IgD-negative memory B cell (primary cell): Measurements from ENCODE around the gene IL18RAP. TPM values are rescaled to one million over a fixed set of nuclear protein-coding genes. Genes with fewer than 3 reads are reported as not detected.

ENCODE experiments used
- H3K27ac Mint-ChIP-seq, 3 donors: one replicate each; pipeline ENCODE4 v1.8.0; 2020 to 2022; ENCODE audit warnings: mild to moderate bottlenecking in 3 of 3, mixed read lengths in 3 of 3, moderate library complexity in 1 of 3
- H3K27me3 Mint-ChIP-seq: one replicate; pipeline ENCODE4 v1.8.0; 2021; ENCODE audit warnings: mixed read lengths
- H3K36me3 Mint-ChIP-seq: one replicate; pipeline ENCODE4 v1.8.0; 2020; ENCODE audit warnings: mild to moderate bottlenecking, mixed read lengths
- H3K4me1 Mint-ChIP-seq, 3 donors: one replicate each; pipeline ENCODE4 v1.8.0; 2020 to 2022; ENCODE audit warnings: mixed read lengths in 3 of 3, mild to moderate bottlenecking in 1 of 3
- H3K4me3 Mint-ChIP-seq, 4 donors: one replicate each; pipeline ENCODE4 v1.8.0; 2020 to 2022; ENCODE audit warnings: mild to moderate bottlenecking in 4 of 4, mixed read lengths in 4 of 4, moderate library complexity in 3 of 4
- H3K9me3 Mint-ChIP-seq, 3 donors: one replicate each; pipeline ENCODE4 v1.8.0; 2020 to 2021; ENCODE audit warnings: mixed read lengths in 3 of 3, mild to moderate bottlenecking in 1 of 3
- polyA plus RNA-seq: library from polyadenylated mRNA; unstranded; fragments of 300-500 nt; fragmentation: Illumina TruSeq; gene quantifications from one replicate; pipeline ENCODE4 v1.2.3, GENCODE V29; 2021

The IL18RAP gene
- polyA plus RNA-seq, 1 donor from 2014 or later = 0.55 TPM

DNA sequence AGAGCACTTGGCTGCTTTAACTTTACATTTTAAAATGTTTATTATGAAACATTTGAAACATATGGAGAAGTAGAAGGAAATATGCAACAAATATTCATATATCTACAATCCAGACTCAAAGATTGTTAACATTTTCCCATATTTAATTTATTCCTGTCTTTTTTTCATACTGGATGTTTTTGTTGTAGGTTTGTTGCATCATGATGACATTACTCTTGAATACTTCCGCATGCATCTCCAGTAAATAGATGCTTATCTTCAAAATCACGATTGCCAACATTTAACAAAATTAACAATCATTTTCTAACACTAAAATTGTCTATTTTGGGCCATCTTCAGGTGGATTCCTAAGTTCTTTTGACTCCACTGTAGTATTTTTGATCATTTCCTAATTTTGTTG is 21.1 kb upstream of the IL18RAP start:
- no peak overlapping the region for H3K27ac Mint-ChIP-seq

DNA sequence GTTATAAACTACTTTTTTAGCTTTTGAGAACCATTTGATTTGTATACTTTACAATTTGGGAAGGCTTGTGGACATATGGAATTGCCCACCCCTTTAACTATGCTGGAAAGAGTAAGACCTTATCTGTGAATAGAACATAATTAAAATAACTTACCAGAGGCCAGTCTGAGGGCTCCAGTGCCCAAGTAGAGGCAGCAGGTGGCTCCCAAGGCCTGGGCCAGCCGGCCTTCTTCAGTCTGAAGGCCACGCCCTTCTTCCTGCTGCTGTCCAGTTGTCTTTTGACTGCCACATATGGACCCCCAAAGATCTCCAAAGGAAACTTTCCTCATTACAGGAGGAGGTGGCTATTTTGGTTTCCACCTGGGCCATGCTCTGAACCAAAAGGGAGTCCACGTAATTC is 12.0 kb upstream of the IL18RAP start:
- Mint-ChIP-seq H3K36me3 (peaks cover 1% of the 10 kb centered on the region), H3K27me3 (no peaks in the 10 kb centered on the region), H3K9me3 (peaks cover 4 to 13% (median 4%) of the 10 kb centered on the region in 3 donors), H3K27ac (no peak overlapping the region), H3K4me3 (no peak overlapping the region), H3K4me1 (no peaks in the 10 kb centered on the region)

More for the DNA sequence above, 21.1 kb upstream of the IL18RAP start:
- Mint-ChIP-seq H3K4me3 (no peak overlapping the region), H3K27me3 (peaks cover 2% of the 10 kb centered on the region), H3K36me3 (no peaks in the 10 kb centered on the region), H3K4me1 (no peaks in the 10 kb centered on the region), H3K9me3 (no peaks in the 10 kb centered on the region)

DNA sequence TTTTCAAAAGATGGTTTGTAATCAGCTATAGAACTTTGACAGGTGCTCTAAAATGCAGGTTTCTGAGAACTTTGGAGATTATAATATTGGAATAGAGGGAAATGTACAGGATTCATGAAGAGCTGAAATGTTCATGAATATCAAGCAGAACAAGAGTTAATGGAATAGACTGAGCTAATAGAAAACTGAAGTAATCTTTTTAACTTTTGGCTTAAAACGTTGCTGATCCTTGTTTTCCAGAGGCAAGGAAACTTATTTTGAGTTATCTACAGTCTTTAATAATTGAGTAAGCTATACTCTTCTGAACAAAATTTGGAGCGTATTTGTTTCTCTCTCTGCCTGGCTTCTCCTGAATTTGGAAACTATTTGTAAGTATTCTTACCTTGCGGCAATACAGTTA is 10.8 kb upstream of the IL18RAP start:
- Mint-ChIP-seq H3K36me3 (peaks cover 1% of the 10 kb centered on the region), H3K4me3 (no peak overlapping the region), H3K27me3 (no peaks in the 10 kb centered on the region), H3K9me3 (peaks cover 4 to 13% (median 4%) of the 10 kb centered on the region in 3 donors), H3K27ac (no peak overlapping the region), H3K4me1 (peaks cover 0 to 4% (median 2%) of the 10 kb centered on the region in 3 donors)

DNA sequence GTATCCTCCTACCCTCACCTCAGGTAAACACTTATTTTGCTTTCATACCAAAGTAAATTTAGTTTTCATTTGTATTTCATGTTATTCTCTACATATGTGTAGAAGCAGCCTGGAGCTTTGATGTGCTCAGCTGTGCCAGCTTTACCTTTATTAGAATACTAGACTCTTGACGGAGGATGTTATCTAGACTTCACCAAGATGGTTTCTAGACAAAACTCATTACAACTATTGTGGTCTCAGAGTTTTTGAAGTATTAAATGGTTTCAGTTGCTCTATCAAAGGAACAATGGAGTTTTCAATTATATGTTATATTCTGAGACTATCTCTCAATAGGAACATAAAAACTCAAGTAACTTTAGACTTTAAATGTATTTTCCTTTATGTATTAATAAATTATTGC is 5.0 kb upstream of the IL18RAP start:
- peaks cover 18 to 21% (median 19%) of the 10 kb centered on the region in 3 donors for H3K4me1 Mint-ChIP-seq
- H3K36me3 Mint-ChIP-seq = peaks cover 3% of the 10 kb centered on the region
- H3K27me3 Mint-ChIP-seq = peaks cover 2% of the 10 kb centered on the region
- H3K27ac Mint-ChIP-seq = peak overlapping the region in 1 of 3 donors; percentile 65
- peaks cover 0 to 1% (median 0%) of the 10 kb centered on the region in 3 donors for H3K9me3 Mint-ChIP-seq
- no peak overlapping the region for H3K4me3 Mint-ChIP-seq

DNA sequence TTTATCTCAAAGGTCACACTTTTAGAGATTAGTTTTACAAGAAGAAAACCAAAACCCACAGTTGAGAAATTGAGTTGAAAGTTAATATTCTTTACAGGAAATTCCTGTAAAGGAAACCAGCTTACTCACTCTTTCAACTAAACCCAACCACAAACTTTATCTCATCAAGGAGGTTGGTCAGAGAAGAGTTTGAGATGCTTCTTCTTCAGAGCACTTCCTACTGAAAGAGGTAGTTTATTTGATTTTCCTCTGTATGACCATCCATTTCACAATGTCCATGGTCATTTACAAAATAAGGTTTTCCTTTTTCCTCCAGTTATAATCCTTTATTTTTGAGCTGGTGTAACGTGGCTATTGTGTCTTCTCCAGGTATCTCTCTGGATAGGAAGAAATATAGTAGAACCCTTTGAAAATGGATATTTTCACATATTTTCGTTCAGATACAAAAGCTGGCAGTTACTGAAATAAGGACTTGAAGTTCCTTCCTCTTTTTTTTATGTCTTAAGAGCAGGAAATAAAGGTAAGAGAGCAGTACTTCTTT is 4.5 kb upstream of the IL18RAP start:
- H3K27ac Mint-ChIP-seq = peak overlapping the region in 2 of 3 donors; percentile 64 to 74
- H3K4me3 Mint-ChIP-seq = peak overlapping the region in 2 of 4 donors; percentile 35 to 50
- peaks cover 2% of the 10 kb centered on the region for H3K27me3 Mint-ChIP-seq
- H3K4me1 Mint-ChIP-seq = peaks cover 20 to 25% (median 22%) of the 10 kb centered on the region in 3 donors
- no peaks in the 10 kb centered on the region for H3K9me3 Mint-ChIP-seq
- H3K36me3 Mint-ChIP-seq = peaks cover 3% of the 10 kb centered on the region

DNA sequence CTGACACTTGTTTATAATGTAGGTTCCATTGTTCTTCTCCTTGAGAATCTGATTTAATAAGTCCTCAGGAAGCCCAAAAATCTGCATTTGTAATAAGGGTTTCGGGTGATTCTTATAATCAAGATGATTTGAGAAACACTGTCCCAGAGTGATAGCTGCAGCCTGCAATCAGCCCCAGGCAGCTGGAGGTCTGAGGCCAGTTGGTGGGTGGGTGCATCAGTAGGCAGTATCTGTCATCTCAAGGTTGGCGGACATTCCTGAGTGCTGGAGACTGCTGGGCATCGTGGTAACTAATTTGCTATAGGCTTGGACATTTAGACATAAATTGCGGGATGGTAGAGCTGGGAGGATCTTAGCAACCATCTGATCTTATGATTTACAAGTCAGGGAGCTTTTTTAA is 2.7 kb upstream of the IL18RAP start:
- Mint-ChIP-seq H3K27me3 (peaks cover 2% of the 10 kb centered on the region), H3K36me3 (peaks cover 2% of the 10 kb centered on the region), H3K4me1 (peaks cover 30 to 33% (median 32%) of the 10 kb centered on the region in 3 donors), H3K9me3 (no peaks in the 10 kb centered on the region), H3K4me3 (peak overlapping the region in 2 of 4 donors; percentile 17 to 78), H3K27ac (no peak overlapping the region)

DNA sequence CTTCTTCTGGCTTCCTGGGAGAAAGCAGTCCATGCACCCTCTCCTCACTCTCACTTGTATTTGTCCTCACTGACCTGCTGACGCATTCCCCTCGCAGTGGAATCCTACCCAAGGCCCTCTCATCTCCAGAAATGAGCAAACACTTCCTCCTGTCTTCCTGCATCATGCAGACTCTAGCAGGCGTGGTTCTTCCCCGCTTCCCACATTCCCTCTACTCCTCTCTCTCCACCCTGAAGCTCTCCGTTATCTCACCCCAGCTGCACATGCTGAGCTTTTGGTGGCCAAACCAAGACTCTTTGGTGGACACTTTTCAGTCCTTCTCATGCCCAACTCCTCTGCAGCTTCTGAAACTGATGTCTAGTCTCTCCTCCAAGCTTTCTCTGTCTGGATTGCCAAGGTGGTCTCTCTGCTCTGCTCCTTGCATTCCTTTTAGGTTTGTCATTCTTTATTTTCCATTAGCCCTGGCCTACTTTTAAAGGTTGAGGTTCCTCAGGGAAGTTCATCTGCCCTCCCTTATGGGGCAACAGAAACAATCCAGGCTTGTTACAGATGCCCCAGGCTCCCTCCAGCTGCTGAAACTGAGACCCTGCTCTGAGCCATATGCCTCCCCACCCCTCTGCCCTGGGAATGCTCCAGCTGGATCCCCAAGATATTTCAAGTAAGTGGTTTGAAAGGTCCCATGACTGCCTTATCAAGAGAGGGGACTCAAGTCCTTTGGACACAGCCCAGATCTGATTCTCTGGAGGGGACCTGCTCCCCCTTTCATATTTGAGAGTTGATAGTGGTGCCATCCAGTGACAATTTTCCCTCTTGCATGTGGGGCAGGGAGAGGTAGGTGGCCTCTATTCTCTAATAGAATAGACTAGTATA is 835 bp upstream of the IL18RAP start:
- H3K9me3 Mint-ChIP-seq = no peaks in the 10 kb centered on the region
- H3K4me1 Mint-ChIP-seq = peaks cover 34 to 47% (median 34%) of the 10 kb centered on the region in 3 donors
- H3K27ac Mint-ChIP-seq = peak overlapping the region in 1 of 3 donors; percentile 50
- H3K4me3 Mint-ChIP-seq = peak overlapping the region in 2 of 4 donors; percentile 24 to 70
- H3K27me3 Mint-ChIP-seq = peaks cover 2% of the 10 kb centered on the region
- H3K36me3 Mint-ChIP-seq = peaks cover 2% of the 10 kb centered on the region

DNA sequence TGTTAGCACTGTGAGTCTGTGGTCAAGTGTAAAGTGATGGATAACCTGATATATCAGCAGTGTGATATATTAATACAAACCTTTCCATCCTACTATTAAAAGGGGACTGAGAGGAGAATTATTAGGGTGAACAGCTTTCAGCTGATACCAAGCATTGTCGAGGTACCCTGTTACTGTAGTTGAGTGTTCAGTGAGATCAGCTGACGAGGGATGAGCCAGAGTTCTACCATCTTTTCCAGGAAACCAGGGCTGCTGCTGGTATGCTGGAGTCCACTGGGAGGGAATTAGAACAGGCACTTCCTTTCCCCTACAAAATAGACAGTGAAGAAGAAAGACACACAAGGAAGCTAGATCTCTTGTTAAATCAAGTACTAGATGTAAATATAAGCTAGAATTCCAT is 408 bp downstream of the IL18RAP start:
- peaks cover 2% of the 10 kb centered on the region for H3K36me3 Mint-ChIP-seq
- H3K27me3 Mint-ChIP-seq = peaks cover 2% of the 10 kb centered on the region
- no peaks in the 10 kb centered on the region for H3K9me3 Mint-ChIP-seq
- H3K4me1 Mint-ChIP-seq = peaks cover 28 to 43% (median 28%) of the 10 kb centered on the region in 3 donors
- H3K4me3 Mint-ChIP-seq = peak overlapping the region in 2 of 4 donors; percentile 7 to 41
- no peak overlapping the region for H3K27ac Mint-ChIP-seq

DNA sequence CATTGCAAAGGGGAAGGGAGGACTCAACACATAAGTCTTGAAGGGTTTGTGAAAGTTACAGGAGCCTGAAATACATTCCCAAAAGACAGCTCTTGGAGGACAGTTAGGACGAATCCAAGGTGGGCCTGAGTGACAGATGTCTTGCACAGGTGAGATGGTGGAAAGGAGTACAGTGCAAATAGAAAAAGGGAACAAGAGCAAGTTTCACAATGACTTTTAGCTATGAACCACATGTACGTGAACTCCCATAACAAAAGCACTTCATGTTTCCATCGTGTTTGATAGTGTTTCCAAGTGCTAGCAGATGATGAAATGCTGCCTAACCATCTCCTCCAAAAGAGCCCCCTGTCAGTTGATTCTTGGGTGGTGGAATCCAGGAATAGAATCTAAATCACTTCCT is 1.8 kb downstream of the IL18RAP start:
- Mint-ChIP-seq H3K4me1 (peaks cover 22 to 32% (median 22%) of the 10 kb centered on the region in 3 donors), H3K27ac (peak overlapping the region in 2 of 3 donors; percentile 24 to 76), H3K9me3 (no peaks in the 10 kb centered on the region)

DNA sequence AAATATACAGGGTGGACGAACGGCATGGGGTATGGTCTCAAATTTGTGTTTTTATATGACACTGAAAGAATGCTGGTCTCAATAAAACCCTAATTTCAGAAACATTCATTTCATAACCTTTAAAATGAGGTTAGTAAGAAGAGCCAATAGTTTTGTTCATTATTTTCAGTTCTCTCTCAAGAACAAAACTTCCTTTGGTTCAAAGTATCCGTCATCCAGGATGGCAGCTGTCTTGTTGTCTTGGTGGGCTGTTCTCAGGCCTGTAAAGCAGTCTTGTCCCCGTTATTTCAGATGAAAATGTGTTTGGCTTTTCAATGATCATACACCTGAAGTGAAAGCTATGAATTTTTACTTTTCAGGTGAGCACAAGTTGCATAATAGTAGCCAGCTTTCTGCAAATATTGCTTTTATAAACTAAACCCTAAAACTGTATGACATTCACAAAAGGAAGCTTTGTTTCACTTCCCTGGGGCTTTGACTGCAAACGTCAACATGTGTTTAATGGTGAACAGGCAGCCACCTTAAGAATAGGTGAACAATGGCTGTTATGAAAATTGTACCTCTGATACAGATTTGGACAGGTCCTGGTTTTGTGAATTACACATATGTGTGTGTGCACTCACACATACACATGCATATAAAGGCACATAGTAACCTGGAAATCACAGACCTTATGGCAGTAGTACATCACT is 2.6 kb downstream of the IL18RAP start:
- Mint-ChIP-seq H3K36me3 (peaks cover 4% of the 10 kb centered on the region), H3K27ac (peak overlapping the region in 2 of 3 donors; percentile 24 to 25), H3K27me3 (no peaks in the 10 kb centered on the region), H3K4me3 (peak overlapping the region in 2 of 4 donors; percentile 61), H3K9me3 (no peaks in the 10 kb centered on the region), H3K4me1 (peaks cover 24 to 36% (median 27%) of the 10 kb centered on the region in 3 donors)

More for the DNA sequence above, 1.8 kb downstream of the IL18RAP start:
- Mint-ChIP-seq H3K27me3 (no peaks in the 10 kb centered on the region), H3K36me3 (peaks cover 4% of the 10 kb centered on the region), H3K4me3 (peak overlapping the region in 2 of 4 donors; percentile 19 to 66)

DNA sequence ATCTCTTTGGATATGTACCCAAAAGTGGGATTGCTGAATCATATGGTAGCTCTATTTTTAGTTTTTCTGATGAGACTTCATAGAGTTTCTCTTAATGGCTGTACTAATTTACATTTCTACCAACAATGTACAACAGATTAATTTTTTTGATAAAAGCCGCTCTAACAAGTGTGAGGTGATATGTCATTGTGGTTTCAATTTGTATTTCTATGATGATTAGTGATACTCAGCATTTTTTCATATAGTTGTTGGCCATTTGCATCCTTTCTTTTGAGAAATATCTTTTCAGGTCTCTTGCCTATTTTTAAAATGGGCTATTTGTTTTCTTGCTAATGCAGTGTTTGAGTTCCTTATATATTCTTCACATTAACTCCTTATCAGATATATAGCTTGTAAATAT is 4.3 kb downstream of the IL18RAP start:
- Mint-ChIP-seq H3K27me3 (no peaks in the 10 kb centered on the region), H3K36me3 (peaks cover 2% of the 10 kb centered on the region), H3K4me1 (peaks cover 30 to 39% (median 32%) of the 10 kb centered on the region in 3 donors), H3K27ac (peak overlapping the region in 1 of 3 donors; percentile 34), H3K9me3 (no peaks in the 10 kb centered on the region), H3K4me3 (peak overlapping the region in 1 of 4 donors; percentile 12)

DNA sequence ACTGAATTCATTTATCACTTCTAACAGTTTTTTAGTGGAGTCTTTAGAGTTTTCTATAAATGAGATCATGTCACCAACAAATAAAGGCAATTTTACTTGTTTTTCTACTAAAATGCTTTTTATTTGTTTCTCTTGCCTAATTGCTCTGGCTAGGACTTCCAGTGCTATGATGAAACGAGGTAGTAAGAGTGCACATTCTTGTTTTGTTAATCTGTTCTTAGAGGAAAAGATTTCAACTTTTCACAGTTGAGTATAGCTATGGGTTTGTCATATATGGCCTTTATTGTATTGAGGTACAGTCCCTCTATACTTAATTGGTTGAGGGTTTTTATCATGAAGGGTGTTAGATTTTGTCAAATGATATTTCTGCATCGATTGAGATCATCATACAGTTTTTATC is 5.6 kb downstream of the IL18RAP start:
- no peaks in the 10 kb centered on the region for H3K9me3 Mint-ChIP-seq
- peak overlapping the region in 1 of 3 donors; percentile 38 for H3K27ac Mint-ChIP-seq
- peak overlapping the region in 1 of 4 donors; percentile 7 for H3K4me3 Mint-ChIP-seq
- H3K4me1 Mint-ChIP-seq = peaks cover 24 to 30% (median 25%) of the 10 kb centered on the region in 3 donors
- no peaks in the 10 kb centered on the region for H3K27me3 Mint-ChIP-seq
- H3K36me3 Mint-ChIP-seq = peaks cover 2% of the 10 kb centered on the region

DNA sequence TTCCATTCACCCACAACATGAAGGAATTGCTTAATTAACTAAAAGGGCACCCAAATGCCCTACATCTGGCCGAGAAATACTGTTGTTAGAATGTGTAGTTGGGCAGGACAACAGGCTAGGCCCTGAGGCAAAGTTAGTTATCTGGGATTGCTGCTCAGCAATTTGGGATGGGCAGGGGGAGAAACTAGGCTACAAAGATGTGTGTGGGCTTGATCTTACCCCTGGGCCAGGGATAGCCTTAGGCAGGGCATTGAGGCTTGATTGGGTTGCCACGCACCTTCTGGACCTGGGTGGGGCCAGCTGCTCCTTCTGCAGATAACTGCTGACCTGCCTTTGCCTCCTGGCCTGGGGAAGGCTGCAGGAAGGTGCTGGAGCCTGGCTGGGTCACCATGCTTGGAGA is 9.4 kb downstream of the IL18RAP start:
- H3K36me3 Mint-ChIP-seq = peaks cover 2% of the 10 kb centered on the region

DNA sequence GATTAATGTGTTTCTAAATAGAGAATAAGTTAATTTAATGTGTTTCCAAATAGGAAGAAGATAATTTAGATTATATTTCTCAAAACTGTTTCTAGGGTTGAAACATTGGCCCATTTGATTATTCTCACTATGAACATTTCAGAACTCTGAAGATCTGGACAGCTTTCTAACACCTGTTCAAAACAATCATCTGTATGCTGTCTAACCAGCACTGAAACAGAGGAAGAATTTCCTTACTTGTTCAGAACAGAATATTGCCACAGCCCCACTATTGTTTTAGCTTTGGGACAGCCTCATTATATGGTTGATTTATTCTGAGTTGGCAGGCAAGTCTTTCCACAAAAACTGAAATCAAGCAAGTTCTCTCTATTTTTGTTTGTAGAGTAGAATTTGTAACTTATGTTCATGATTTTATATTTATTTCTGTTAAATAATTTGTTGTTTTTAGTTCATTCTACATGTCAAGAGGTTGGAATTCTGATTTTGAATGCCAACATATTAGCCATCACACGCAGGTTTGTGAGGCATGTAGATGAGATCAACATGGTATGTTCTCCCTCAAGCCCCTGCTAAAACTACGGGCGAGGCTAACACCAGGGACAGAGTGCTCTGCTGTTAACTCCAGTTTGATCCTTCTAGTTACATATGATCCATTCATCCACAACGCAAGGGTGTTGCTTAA is 11.2 kb downstream of the IL18RAP start:
- no peaks in the 10 kb centered on the region for H3K9me3 Mint-ChIP-seq
- peaks cover under 1% of the 10 kb centered on the region for H3K36me3 Mint-ChIP-seq
- peaks cover 3% of the 10 kb centered on the region for H3K27me3 Mint-ChIP-seq
- H3K27ac Mint-ChIP-seq = no peak overlapping the region
- H3K4me3 Mint-ChIP-seq = no peak overlapping the region
- H3K4me1 Mint-ChIP-seq = peaks cover 21 to 29% (median 23%) of the 10 kb centered on the region in 3 donors

More for the DNA sequence above, 9.4 kb downstream of the IL18RAP start:
- Mint-ChIP-seq H3K9me3 (no peaks in the 10 kb centered on the region), H3K27ac (no peak overlapping the region), H3K4me1 (peaks cover 21 to 29% (median 23%) of the 10 kb centered on the region in 3 donors), H3K4me3 (no peak overlapping the region), H3K27me3 (peaks cover 3% of the 10 kb centered on the region)
